ENCODE data around the gene PDCD1. TPM values are rescaled to one million over a fixed set of nuclear protein-coding genes. Genes with fewer than 3 reads are reported as not detected.

The PDCD1 gene
- total RNA-seq, 1 experiment from 2014 or later, result not detected

DNA sequence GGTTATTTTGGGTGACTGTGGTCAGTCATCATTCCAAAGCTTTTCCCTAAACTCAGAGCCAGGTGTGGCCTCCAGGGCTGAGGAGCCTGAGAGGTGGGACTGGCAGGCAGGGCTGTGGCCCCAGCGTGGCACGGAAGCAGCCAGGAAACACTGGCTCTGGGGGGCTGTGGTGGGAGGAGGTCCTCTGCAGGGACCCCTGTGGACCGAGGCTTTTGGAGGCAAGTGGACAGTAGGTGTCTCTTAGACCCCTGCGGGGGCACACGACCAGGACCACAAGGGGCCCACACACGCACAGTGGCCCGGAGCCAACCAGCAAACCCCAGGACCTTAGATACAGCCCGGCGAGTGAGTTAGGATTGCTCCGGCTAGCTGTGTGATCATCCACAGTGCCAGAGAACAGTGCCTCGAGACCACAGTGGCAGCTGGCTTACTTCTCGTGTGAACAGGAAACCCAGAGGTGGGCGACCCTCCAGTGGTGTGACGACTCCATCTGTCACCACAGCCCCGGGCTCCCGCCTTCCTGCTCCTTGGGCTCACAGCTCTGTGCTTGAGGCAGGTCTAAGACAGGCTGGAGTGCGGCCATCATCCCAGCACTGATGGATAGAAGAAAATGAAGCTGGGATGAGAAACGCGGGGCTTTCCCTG is 9.2 kb upstream of the PDCD1 start:
- Histone ChIP-seq H3K27ac (no peak overlapping the region), H3K36me3 (ENCODE audit: low read depth) (no peaks in the 10 kb centered on the region), H3K4me2 (no peak overlapping the region), H3K79me2 (ENCODE audit: low read depth) (no peaks in the 10 kb centered on the region), H3K9me2 (ENCODE audit: insufficient read depth) (no peaks in the 10 kb centered on the region), H2AFZ (no peak overlapping the region), H3K4me3 (no peak overlapping the region), H3K9me3 (ENCODE audit: insufficient read depth, low read depth) (no peaks in the 10 kb centered on the region), H3F3A (ENCODE audit: insufficient read depth, low read depth) (peaks cover 25% of the 10 kb centered on the region; the same call in 1 of the 2 replicates), H4K20me1 (ENCODE audit: insufficient read depth) (no peaks in the 10 kb centered on the region), H3K27me3 (ENCODE audit: insufficient read depth, low read depth) (peaks cover 62% of the 10 kb centered on the region), H3K4me1 (replicated peaks; ENCODE audit: insufficient read depth) (no peaks in the 10 kb centered on the region)
- BruUV-seq (replicated peaks), result no TSS peak
- DNase-seq, result no peak
- ChIA-PET POLR2A (ENCODE audit: unreplicated experiment) (interaction anchor here (0.6 kb wide), 1 partner anchor 133 kb away, joined by 5 read pairs; no protein-coding TSS in a partner anchor), CTCF (interaction anchor here (0.6 to 1.2 kb wide), 3 partner anchors 10 to 134 kb away, joined by 3 to 5 read pairs (median 3); partner anchors contain the start of gene D2HGDH)
- no peak for TF ChIP-seq EZH2 (IDR thresholded peaks at IDR 0.05; ENCODE audit: low read depth)
- TF ChIP-seq, protein P1, sequence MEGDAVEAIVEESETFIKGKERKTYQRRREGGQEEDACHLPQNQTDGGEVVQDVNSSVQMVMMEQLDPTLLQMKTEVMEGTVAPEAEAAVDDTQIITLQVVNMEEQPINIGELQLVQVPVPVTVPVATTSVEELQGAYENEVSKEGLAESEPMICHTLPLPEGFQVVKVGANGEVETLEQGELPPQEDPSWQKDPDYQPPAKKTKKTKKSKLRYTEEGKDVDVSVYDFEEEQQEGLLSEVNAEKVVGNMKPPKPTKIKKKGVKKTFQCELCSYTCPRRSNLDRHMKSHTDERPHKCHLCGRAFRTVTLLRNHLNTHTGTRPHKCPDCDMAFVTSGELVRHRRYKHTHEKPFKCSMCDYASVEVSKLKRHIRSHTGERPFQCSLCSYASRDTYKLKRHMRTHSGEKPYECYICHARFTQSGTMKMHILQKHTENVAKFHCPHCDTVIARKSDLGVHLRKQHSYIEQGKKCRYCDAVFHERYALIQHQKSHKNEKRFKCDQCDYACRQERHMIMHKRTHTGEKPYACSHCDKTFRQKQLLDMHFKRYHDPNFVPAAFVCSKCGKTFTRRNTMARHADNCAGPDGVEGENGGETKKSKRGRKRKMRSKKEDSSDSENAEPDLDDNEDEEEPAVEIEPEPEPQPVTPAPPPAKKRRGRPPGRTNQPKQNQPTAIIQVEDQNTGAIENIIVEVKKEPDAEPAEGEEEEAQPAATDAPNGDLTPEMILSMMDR (conservative IDR thresholded peaks at IDR 0.05), result no peak
- intact Hi-C loops (cut with micrococcal nuclease; ENCODE audit: unreplicated experiment), result no loop called here

DNA sequence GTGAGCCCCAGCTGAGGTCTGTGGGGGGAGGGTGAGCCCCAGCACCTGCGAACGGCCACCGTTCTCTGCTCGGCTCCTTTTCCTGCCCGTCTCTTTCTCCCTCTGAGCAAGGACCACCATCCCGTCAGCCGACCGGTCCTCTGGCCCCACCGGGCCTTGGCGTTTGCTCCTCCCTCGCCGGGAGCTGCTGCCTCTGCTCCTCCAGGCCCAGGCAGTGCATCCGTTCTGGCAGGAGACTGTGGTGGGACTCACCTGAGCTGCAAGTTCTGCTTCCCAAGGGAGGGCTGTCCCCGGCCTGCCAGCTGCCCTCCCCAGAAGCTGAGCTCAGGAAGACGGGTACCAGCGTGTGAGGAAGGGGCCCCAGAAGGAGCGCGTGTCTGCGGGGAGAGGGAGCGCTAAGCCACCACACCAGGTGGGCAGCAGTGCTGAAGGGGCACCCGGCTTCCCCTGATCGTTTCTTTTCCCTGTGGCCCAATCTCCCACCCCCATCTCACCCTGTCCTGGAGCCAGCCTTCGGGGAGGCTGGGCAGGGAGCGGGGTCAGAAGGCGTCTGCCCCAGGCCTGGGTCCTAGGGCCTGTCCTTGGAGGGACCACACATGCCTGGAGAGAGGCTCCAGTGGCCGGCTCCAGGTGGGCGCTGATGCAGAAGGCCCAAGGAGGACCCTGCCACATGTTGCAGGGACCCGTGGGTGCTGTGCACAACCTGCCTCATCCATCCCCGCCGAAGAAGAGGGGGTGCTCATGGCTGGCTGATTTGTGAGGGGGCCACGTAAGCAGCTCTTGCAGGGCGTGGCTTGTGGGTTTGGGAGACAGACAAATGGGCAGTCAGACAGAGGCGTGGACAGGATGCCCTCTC is 8.3 kb upstream of the PDCD1 start:
- no peak overlapping the region for H3K4me3 ChIP-seq
- H4K20me1 ChIP-seq (ENCODE audit: insufficient read depth), result no peaks in the 10 kb centered on the region
- no peaks in the 10 kb centered on the region for H3K9me2 ChIP-seq (ENCODE audit: insufficient read depth)
- CTCF ChIA-PET, result interaction anchor here (1.1 kb wide), 1 partner anchor 11 kb away, joined by 3 read pairs; no protein-coding TSS in a partner anchor
- H3K4me1 ChIP-seq (replicated peaks; ENCODE audit: insufficient read depth), result no peaks in the 10 kb centered on the region
- no peaks in the 10 kb centered on the region for H3K36me3 ChIP-seq (ENCODE audit: low read depth)
- peaks cover 56% of the 10 kb centered on the region for H3K27me3 ChIP-seq (ENCODE audit: insufficient read depth, low read depth)
- H3K9me3 ChIP-seq (ENCODE audit: insufficient read depth, low read depth), result no peaks in the 10 kb centered on the region
- no peak overlapping the region for H3K4me2 ChIP-seq
- POLR2A ChIA-PET (ENCODE audit: unreplicated experiment), result interaction anchor here (0.6 kb wide), 1 partner anchor 132 kb away, joined by 5 read pairs; no protein-coding TSS in a partner anchor
- intact Hi-C loops (cut with micrococcal nuclease; ENCODE audit: unreplicated experiment), result no loop called here
- TF ChIP-seq EZH2 (IDR thresholded peaks at IDR 0.05; ENCODE audit: low read depth), result no peak
- TF ChIP-seq, protein P1 (conservative IDR thresholded peaks at IDR 0.05), result no peak
- no peak overlapping the region for H3K27ac ChIP-seq
- DNase-seq, result no peak
- BruUV-seq (replicated peaks), result no TSS peak
- H2AFZ ChIP-seq, result no peak overlapping the region
- no peaks in the 10 kb centered on the region for H3K79me2 ChIP-seq (ENCODE audit: low read depth)
- peaks cover 25% of the 10 kb centered on the region; the same call in 1 of the 2 replicates for H3F3A ChIP-seq (ENCODE audit: insufficient read depth, low read depth)

DNA sequence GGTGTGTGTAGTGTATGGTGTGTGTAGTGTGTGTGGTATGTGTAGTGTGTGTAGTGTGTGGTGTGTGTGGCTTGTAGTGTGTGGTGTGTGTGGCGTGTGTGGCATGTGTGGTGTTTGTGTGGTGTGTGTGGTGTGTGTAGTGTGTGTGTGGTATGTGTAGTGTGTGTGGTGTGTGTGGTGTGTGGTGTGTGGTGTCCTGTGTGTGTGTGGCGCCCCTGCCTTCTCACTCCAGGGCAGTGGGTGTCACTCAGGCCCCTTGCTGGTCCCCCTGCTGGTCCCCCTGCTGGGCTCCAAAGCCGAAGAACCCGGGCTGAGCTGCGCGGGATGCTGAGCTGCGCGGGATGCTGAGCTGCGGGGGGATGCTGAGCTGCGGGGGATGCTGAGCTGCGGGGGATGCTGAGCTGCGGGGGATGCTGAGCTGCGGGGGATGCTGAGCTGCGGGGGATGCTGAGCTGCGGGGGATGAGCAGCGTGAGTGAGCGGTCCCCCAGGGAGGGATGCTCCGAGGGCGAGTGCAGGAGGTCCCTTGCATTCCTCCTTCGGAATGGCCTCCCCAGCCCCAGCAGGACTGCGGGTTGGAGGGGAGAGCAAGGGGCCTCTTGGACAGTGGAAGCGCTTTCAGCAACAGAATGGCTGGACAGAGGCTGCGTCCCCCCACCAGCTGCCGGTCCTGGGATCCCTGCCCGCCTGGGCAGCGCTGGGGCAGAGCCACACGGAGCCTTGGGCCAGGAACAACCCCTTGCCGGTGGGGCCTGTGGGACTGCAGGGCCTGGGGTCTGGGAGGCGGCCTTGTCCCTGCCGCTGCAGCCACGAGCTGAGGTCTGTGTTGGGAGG is 7.5 kb upstream of the PDCD1 start:
- intact Hi-C loops (cut with micrococcal nuclease; ENCODE audit: unreplicated experiment), result no loop called here
- ChIA-PET CTCF (no interaction called here), POLR2A (ENCODE audit: unreplicated experiment) (interaction anchor here (0.6 kb wide), 2 partner anchors 10 to 105 kb away, joined by 3 to 4 read pairs; no protein-coding TSS in a partner anchor)
- no peaks in the 10 kb centered on the region for H3K9me2 ChIP-seq (ENCODE audit: insufficient read depth)
- no peak overlapping the region for H3K4me3 ChIP-seq
- no TSS peak for BruUV-seq (replicated peaks)
- no peak for TF ChIP-seq EZH2 (IDR thresholded peaks at IDR 0.05; ENCODE audit: low read depth)
- TF ChIP-seq, protein P1 (conservative IDR thresholded peaks at IDR 0.05), result no peak
- no peaks in the 10 kb centered on the region for H4K20me1 ChIP-seq (ENCODE audit: insufficient read depth)
- peaks cover 55% of the 10 kb centered on the region for H3K27me3 ChIP-seq (ENCODE audit: insufficient read depth, low read depth)
- H3K4me1 ChIP-seq (replicated peaks; ENCODE audit: insufficient read depth), result no peaks in the 10 kb centered on the region
- H3F3A ChIP-seq (ENCODE audit: insufficient read depth, low read depth), result peaks cover 25% of the 10 kb centered on the region; the same call in 1 of the 2 replicates
- no peak overlapping the region for H2AFZ ChIP-seq
- no peak for DNase-seq
- no peaks in the 10 kb centered on the region for H3K36me3 ChIP-seq (ENCODE audit: low read depth)
- no peaks in the 10 kb centered on the region for H3K79me2 ChIP-seq (ENCODE audit: low read depth)
- no peak overlapping the region for H3K27ac ChIP-seq
- no peak overlapping the region for H3K4me2 ChIP-seq
- no peaks in the 10 kb centered on the region for H3K9me3 ChIP-seq (ENCODE audit: insufficient read depth, low read depth)
